ENCODE data around the gene NMT2.

Gene NMT2

GRCh38 chr10:15140698-15141097 is 27.8 kb downstream of the NMT2 start:
- no peak for DNase-seq

GRCh38 chr10:15137636-15138035 is 30.9 kb downstream of the NMT2 start:
- no peak for DNase-seq

- no peak for DNase-seq
These were observed 31.5 kb downstream of the NMT2 start for GRCh38 chr10:15137036-15137359.

- no peak for DNase-seq
These were observed 32.1 kb downstream of the NMT2 start for GRCh38 chr10:15136129-15137035.

GRCh38 chr10:15131330-15131729 is 37.2 kb downstream of the NMT2 start:
- DNase-seq: no peak

GRCh38 chr10:15124908-15125307 is 43.6 kb downstream of the NMT2 start:
- DNase-seq: no peak

- no peak for DNase-seq
These were observed 44.3 kb downstream of the NMT2 start for GRCh38 chr10:15124190-15124589.

GRCh38 chr10:15123749-15124184 is 44.7 kb downstream of the NMT2 start:
- DNase-seq: no peak

- no peak for DNase-seq
These were observed 45.9 kb downstream of the NMT2 start for GRCh38 chr10:15122477-15123030.

GRCh38 chr10:15121707-15122106 is 46.8 kb downstream of the NMT2 start:
- no peak for DNase-seq

- no peak for DNase-seq
These were observed 48.0 kb downstream of the NMT2 start for GRCh38 chr10:15120523-15120922.

GRCh38 chr10:15118615-15119014 is 49.9 kb downstream of the NMT2 start:
- no peak for DNase-seq

- no peak for DNase-seq
These were observed 52.3 kb downstream of the NMT2 start for GRCh38 chr10:15116225-15116624.

GRCh38 chr10:15113766-15114165 is 54.7 kb downstream of the NMT2 start:
- DNase-seq: no peak

GRCh38 chr10:15112657-15113056 is 55.8 kb downstream of the NMT2 start:
- DNase-seq: no peak

- DNase-seq: peak; percentile 83
These were observed 62.0 kb downstream of the NMT2 start for GRCh38 chr10:15106352-15107013.

GRCh38 chr10:15103513-15103912 is 65.0 kb downstream of the NMT2 start:
- DNase-seq: no peak

GRCh38 chr10:15099886-15100285 is 68.6 kb downstream of the NMT2 start:
- no peak for DNase-seq

- DNase-seq: peak; percentile 99
These were observed 71.3 kb downstream of the NMT2 start, which contains the start of gene RPP38 for GRCh38 chr10:15097011-15097812. Gene RPP38, plus strand, starts transcription at chr10:15097355. Its CDS starts 5,960 bp downstream, at chr10:15103315.

- DNase-seq: no peak
These were observed 71.9 kb downstream of the NMT2 start for GRCh38 chr10:15096661-15097010.

- DNase-seq: no peak
These were observed 75.6 kb downstream of the NMT2 start for GRCh38 chr10:15092855-15093408.

- DNase-seq: no peak
These were observed 77.1 kb downstream of the NMT2 start for GRCh38 chr10:15091418-15091817.
